Measurements from ENCODE around the gene PCNX2.

Gene PCNX2

GRCh38 chr1:233319272-233319671, 23.7 kb upstream of the PCNX2 start:
- DNase-seq (ENCODE audit: low read depth in 3 of 3), result no peak

- DNase-seq (ENCODE audit: low read depth in 3 of 3), result no peak
Measured at GRCh38 chr1:233316473-233316872, 20.9 kb upstream of the PCNX2 start.

GRCh38 chr1:233315718-233316301, 20.3 kb upstream of the PCNX2 start:
- DNase-seq (ENCODE audit: low read depth in 3 of 3), result no peak

- DNase-seq (ENCODE audit: low read depth in 3 of 3), result no peak
Measured at GRCh38 chr1:233313434-233314155, 18.1 kb upstream of the PCNX2 start.

- DNase-seq (ENCODE audit: low read depth in 3 of 3), result no peak
Measured at GRCh38 chr1:233304489-233305102, 9.1 kb upstream of the PCNX2 start.

GRCh38 chr1:233300326-233300725, 4.8 kb upstream of the PCNX2 start:
- DNase-seq (ENCODE audit: low read depth in 3 of 3), result no peak

- no peak for DNase-seq (ENCODE audit: low read depth in 3 of 3)
Measured at GRCh38 chr1:233299450-233299849, 3.9 kb upstream of the PCNX2 start.

- DNase-seq (ENCODE audit: low read depth in 3 of 3), result no peak
Measured at GRCh38 chr1:233295975-233296322, 424 bp upstream of the PCNX2 start.

GRCh38 chr1:233294913-233295236, 650 bp downstream of the PCNX2 start:
- DNase-seq (ENCODE audit: low read depth in 3 of 3), result peak; percentile 7 to 29 (median 20)

- no peak for DNase-seq (ENCODE audit: low read depth in 3 of 3)
Measured at GRCh38 chr1:233293556-233294446, 1.7 kb downstream of the PCNX2 start.

GRCh38 chr1:233290396-233291034, 5.0 kb downstream of the PCNX2 start:
- no peak for DNase-seq (ENCODE audit: low read depth in 3 of 3)

- no peak for DNase-seq (ENCODE audit: low read depth in 3 of 3)
Measured at GRCh38 chr1:233289676-233290075, 5.8 kb downstream of the PCNX2 start.

GRCh38 chr1:233282582-233282886, 13.0 kb downstream of the PCNX2 start:
- DNase-seq (ENCODE audit: low read depth in 3 of 3), result no peak

GRCh38 chr1:233281711-233282581, 13.6 kb downstream of the PCNX2 start:
- DNase-seq (ENCODE audit: low read depth in 3 of 3), result peak in 1 of 3 experiments; percentile 3

GRCh38 chr1:233279971-233280370, 15.6 kb downstream of the PCNX2 start:
- no peak for DNase-seq (ENCODE audit: low read depth in 3 of 3)

GRCh38 chr1:233278631-233279030, 16.9 kb downstream of the PCNX2 start:
- no peak for DNase-seq (ENCODE audit: low read depth in 3 of 3)

GRCh38 chr1:233277637-233278606, 17.6 kb downstream of the PCNX2 start:
- DNase-seq (ENCODE audit: low read depth in 3 of 3), result no peak

GRCh38 chr1:233269656-233270055, 25.9 kb downstream of the PCNX2 start:
- DNase-seq (ENCODE audit: low read depth in 3 of 3), result no peak

- no peak for DNase-seq (ENCODE audit: low read depth in 3 of 3)
Measured at GRCh38 chr1:233268389-233269022, 27.0 kb downstream of the PCNX2 start.

All from stimulated activated CD4-positive, alpha-beta T cell treated with anti-CD3 and anti-CD28 coated beads, TNF-alpha, amount 100 ng/mL, for 24 hours (primary cell).